ENCODE data around the gene C12orf42.

DNA sequence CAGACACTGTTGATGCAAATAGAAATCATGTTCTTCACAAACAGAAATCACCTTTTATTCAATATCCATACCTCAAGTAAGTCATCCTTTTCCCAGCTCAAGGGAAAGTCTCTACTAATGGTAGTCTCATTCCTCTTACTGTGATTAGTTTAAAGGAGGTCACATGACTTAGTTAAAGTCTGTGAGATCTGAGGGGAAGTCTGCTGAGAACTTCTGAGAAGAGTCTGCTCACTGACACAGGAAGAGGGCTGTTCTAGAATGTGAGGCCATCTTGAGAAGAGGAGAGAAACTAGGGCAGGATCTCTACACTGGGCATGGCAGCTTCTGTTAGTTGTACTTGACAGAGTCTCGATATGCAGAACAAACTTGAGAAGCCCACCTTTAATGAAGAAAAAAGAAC lies 146.8 kb downstream of the C12orf42 start:
- no peak for TF ChIP-seq POLR2A (IDR thresholded peaks at IDR 0.05)
- TF ChIP-seq, protein P1, sequence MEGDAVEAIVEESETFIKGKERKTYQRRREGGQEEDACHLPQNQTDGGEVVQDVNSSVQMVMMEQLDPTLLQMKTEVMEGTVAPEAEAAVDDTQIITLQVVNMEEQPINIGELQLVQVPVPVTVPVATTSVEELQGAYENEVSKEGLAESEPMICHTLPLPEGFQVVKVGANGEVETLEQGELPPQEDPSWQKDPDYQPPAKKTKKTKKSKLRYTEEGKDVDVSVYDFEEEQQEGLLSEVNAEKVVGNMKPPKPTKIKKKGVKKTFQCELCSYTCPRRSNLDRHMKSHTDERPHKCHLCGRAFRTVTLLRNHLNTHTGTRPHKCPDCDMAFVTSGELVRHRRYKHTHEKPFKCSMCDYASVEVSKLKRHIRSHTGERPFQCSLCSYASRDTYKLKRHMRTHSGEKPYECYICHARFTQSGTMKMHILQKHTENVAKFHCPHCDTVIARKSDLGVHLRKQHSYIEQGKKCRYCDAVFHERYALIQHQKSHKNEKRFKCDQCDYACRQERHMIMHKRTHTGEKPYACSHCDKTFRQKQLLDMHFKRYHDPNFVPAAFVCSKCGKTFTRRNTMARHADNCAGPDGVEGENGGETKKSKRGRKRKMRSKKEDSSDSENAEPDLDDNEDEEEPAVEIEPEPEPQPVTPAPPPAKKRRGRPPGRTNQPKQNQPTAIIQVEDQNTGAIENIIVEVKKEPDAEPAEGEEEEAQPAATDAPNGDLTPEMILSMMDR (IDR thresholded peaks at IDR 0.05), result no peak
- no peak for TF ChIP-seq EP300 (IDR thresholded peaks at IDR 0.05)

Measured in upper lobe of left lung (tissue), 4 donors.